ENCODE measurements around the gene TTC31. TPM values are rescaled to one million over a fixed set of nuclear protein-coding genes. Genes with fewer than 3 reads are reported as not detected.
A peak's percentile ranks its signal among the peaks of the same experiment; 100 is the strongest.

The TTC31 gene
- total and polyA plus RNA-seq, 4 donors = 9.9 to 26.4 (median 15.8) TPM

DNA sequence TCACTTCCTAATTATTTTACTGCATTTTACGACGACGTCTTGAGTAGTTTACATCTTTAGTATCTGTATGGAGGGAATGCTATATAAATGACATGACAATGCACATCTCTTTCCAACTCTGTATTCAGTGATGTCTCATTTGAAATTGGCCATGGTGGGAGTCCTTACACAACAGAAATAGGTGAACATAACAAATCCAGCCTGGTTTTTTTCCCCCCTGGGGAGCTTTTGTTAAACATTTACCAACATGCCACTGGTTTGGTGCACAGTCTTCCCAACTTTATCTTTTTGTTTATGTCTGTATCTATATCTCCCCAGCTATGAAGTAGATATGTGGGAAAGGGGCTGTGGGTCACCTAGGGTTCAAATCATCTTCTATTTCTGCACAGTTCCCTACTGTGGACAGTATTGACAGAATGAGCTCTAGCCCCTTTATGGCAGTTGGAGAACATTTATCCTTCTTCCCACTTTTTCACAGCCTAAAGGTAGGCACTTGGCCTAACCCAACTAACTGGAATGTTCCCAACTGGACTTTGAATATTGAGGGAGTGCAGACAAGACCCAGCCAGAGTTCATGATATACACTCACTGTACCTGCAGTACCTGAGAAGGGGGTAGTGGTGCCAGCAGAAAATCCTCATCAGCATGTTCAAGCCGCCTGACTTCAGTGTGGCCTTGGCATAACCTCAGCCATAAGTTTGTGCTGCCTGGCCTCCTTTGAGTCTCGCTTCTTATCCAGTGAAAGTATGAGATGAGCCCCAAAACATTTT lies 35.5 kb upstream of the TTC31 start:
- H3K36me3 ChIP-seq (ENCODE audit: control insufficient read depth in 4 of 4, insufficient read depth in 3 of 4, low read depth in 1 of 4, low read length in 3 of 4) = no peaks in the 10 kb centered on the region
- H3K9me3 ChIP-seq (ENCODE audit: control insufficient read depth in 4 of 4, low read length in 3 of 4) = no peaks in the 10 kb centered on the region
- peak overlapping the region; percentile 72 to 87 for H3K27ac ChIP-seq (ENCODE audit: low read depth in 1 of 2, low read length in 2 of 2)
- peaks cover 20 to 40% (median 33%) of the 10 kb centered on the region in 4 donors for H3K4me1 ChIP-seq (ENCODE audit: control insufficient read depth in 4 of 4, insufficient read depth in 4 of 4, low read length in 3 of 4)
- H3K9ac ChIP-seq (ENCODE audit: low read depth in 1 of 2, low read length in 2 of 2) = no peak overlapping the region
- H3K4me3 ChIP-seq (ENCODE audit: low read depth in 1 of 3, low read length in 3 of 3) = peak overlapping the region in 2 of 3 donors; percentile 26 to 34
- no peaks in the 10 kb centered on the region for H3K27me3 ChIP-seq (ENCODE audit: control insufficient read depth in 4 of 4, insufficient read depth in 4 of 4, low read length in 3 of 4)
- no peak for DNase-seq (ENCODE audit: low spot score)
- WGBS = 41% methylated on average over 5 of the region's 5 CpGs
- TF ChIP-seq SP1 (IDR thresholded peaks at IDR 0.05) (peak; percentile 97), RAD21 (IDR thresholded peaks at IDR 0.05) (peak in 1 of 2 donors; percentile 24), CTCF (IDR thresholded peaks at IDR 0.05; ENCODE audit: low read depth, low read length, missing input control) (no peak), HNF4A (conservative IDR thresholded peaks at IDR 0.05) (peak; percentile 92 to 96), ZBTB33 (IDR thresholded peaks at IDR 0.05) (peak; percentile 33), GABPA (IDR thresholded peaks at IDR 0.05 in 1 of 2, conservative IDR thresholded peaks at IDR 0.05 in 1 of 2) (no peak), MAX (IDR thresholded peaks at IDR 0.05) (peak; percentile 18), JUND (IDR thresholded peaks at IDR 0.05) (peak in 1 of 2 donors; percentile 62), REST (IDR thresholded peaks at IDR 0.05) (peak; percentile 76), FOXA2 (IDR thresholded peaks at IDR 0.05) (no peak), NR2F2 (IDR thresholded peaks at IDR 0.05) (no peak), HNF4G (IDR thresholded peaks at IDR 0.05) (peak; percentile 89), ATF3 (IDR thresholded peaks at IDR 0.05) (no peak), FOXA1 (IDR thresholded peaks at IDR 0.05) (no peak), EGR1 (IDR thresholded peaks at IDR 0.05; ENCODE audit: low read depth in 2 of 2) (no peak), TAF1 (conservative IDR thresholded peaks at IDR 0.05) (no peak), YY1 (IDR thresholded peaks at IDR 0.05) (peak; percentile 64), RXRA (IDR thresholded peaks at IDR 0.05) (peak; percentile 80 to 91)
